Measurements from ENCODE around the gene NRXN3.

- TF ChIP-seq CTCF (conservative IDR thresholded peaks at IDR 0.05; ENCODE audit: low read depth, low read length) (no peak), EZH2 (IDR thresholded peaks at IDR 0.05; ENCODE audit: low read length, unreplicated experiment) (no peak), EZH2phosphoT487 (IDR thresholded peaks at IDR 0.05; ENCODE audit: borderline replicate concordance, low read length) (no peak)
Observed at GRCh38 chr14:78383060-78383459, 212.9 kb downstream of the NRXN3 start.
